ENCODE data around the gene ZNF253.
"Not testable (repeated sequence)": the region's sequence is repeated elsewhere in the genome, so short reads cannot be mapped to it uniquely, and the experiment has no call there.

- TF ChIP-seq CTCF (conservative IDR thresholded peaks at IDR 0.05; ENCODE audit: low read depth in 2 of 2); EZH2phosphoT487 (IDR thresholded peaks at IDR 0.05; ENCODE audit: unreplicated experiment); POLR2AphosphoS5 (IDR thresholded peaks at IDR 0.05; ENCODE audit: low read depth); STAT1 (IDR thresholded peaks at IDR 0.05; ENCODE audit: unreplicated experiment); EZH2 (IDR thresholded peaks at IDR 0.05; ENCODE audit: low read depth, unreplicated experiment); CREB1 (CRISPR knock-in tag; IDR thresholded peaks at IDR 0.05; ENCODE audit: low read depth); NANOG (IDR thresholded peaks at IDR 0.05; ENCODE audit: borderline replicate concordance); ETS1 (IDR thresholded peaks at IDR 0.05); JUNB (IDR thresholded peaks at IDR 0.05; ENCODE audit: unreplicated experiment): not testable (repeated sequence)
- TF ChIP-seq, protein P1, sequence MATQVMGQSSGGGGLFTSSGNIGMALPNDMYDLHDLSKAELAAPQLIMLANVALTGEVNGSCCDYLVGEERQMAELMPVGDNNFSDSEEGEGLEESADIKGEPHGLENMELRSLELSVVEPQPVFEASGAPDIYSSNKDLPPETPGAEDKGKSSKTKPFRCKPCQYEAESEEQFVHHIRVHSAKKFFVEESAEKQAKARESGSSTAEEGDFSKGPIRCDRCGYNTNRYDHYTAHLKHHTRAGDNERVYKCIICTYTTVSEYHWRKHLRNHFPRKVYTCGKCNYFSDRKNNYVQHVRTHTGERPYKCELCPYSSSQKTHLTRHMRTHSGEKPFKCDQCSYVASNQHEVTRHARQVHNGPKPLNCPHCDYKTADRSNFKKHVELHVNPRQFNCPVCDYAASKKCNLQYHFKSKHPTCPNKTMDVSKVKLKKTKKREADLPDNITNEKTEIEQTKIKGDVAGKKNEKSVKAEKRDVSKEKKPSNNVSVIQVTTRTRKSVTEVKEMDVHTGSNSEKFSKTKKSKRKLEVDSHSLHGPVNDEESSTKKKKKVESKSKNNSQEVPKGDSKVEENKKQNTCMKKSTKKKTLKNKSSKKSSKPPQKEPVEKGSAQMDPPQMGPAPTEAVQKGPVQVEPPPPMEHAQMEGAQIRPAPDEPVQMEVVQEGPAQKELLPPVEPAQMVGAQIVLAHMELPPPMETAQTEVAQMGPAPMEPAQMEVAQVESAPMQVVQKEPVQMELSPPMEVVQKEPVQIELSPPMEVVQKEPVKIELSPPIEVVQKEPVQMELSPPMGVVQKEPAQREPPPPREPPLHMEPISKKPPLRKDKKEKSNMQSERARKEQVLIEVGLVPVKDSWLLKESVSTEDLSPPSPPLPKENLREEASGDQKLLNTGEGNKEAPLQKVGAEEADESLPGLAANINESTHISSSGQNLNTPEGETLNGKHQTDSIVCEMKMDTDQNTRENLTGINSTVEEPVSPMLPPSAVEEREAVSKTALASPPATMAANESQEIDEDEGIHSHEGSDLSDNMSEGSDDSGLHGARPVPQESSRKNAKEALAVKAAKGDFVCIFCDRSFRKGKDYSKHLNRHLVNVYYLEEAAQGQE (IDR thresholded peaks at IDR 0.05; ENCODE audit: unreplicated experiment): not testable (repeated sequence)
- TF ChIP-seq, protein P2, sequence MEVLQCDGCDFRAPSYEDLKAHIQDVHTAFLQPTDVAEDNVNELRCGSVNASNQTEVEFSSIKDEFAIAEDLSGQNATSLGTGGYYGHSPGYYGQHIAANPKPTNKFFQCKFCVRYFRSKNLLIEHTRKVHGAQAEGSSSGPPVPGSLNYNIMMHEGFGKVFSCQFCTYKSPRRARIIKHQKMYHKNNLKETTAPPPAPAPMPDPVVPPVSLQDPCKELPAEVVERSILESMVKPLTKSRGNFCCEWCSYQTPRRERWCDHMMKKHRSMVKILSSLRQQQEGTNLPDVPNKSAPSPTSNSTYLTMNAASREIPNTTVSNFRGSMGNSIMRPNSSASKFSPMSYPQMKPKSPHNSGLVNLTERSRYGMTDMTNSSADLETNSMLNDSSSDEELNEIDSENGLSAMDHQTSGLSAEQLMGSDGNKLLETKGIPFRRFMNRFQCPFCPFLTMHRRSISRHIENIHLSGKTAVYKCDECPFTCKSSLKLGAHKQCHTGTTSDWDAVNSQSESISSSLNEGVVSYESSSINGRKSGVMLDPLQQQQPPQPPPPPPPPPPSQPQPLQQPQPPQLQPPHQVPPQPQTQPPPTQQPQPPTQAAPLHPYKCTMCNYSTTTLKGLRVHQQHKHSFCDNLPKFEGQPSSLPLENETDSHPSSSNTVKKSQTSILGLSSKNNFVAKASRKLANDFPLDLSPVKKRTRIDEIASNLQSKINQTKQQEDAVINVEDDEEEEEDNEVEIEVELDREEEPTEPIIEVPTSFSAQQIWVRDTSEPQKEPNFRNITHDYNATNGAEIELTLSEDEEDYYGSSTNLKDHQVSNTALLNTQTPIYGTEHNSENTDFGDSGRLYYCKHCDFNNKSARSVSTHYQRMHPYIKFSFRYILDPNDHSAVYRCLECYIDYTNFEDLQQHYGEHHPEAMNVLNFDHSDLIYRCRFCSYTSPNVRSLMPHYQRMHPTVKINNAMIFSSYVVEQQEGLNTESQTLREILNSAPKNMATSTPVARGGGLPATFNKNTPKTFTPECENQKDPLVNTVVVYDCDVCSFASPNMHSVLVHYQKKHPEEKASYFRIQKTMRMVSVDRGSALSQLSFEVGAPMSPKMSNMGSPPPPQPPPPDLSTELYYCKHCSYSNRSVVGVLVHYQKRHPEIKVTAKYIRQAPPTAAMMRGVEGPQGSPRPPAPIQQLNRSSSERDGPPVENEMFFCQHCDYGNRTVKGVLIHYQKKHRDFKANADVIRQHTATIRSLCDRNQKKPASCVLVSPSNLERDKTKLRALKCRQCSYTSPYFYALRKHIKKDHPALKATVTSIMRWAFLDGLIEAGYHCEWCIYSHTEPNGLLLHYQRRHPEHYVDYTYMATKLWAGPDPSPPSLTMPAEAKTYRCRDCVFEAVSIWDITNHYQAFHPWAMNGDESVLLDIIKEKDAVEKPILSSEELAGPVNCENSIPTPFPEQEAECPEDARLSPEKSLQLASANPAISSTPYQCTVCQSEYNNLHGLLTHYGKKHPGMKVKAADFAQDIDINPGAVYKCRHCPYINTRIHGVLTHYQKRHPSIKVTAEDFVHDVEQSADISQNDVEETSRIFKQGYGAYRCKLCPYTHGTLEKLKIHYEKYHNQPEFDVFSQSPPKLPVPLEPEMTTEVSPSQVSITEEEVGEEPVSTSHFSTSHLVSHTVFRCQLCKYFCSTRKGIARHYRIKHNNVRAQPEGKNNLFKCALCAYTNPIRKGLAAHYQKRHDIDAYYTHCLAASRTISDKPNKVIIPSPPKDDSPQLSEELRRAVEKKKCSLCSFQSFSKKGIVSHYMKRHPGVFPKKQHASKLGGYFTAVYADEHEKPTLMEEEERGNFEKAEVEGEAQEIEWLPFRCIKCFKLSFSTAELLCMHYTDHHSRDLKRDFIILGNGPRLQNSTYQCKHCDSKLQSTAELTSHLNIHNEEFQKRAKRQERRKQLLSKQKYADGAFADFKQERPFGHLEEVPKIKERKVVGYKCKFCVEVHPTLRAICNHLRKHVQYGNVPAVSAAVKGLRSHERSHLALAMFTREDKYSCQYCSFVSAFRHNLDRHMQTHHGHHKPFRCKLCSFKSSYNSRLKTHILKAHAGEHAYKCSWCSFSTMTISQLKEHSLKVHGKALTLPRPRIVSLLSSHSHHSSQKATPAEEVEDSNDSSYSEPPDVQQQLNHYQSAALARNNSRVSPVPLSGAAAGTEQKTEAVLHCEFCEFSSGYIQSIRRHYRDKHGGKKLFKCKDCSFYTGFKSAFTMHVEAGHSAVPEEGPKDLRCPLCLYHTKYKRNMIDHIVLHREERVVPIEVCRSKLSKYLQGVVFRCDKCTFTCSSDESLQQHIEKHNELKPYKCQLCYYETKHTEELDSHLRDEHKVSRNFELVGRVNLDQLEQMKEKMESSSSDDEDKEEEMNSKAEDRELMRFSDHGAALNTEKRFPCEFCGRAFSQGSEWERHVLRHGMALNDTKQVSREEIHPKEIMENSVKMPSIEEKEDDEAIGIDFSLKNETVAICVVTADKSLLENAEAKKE (CRISPR knock-in tag; IDR thresholded peaks at IDR 0.05): not testable (repeated sequence)
Measured at GRCh38 chr19:19851740-19852139, 13.9 kb upstream of the ZNF253 start.
